GM19043 (cell line): ENCODE results near the gene ACVR1B.

Experiments
- ATAC-seq: cut with Tn5 transposase; IDR thresholded peaks from one replicate; pipeline ENCODE4 v1.9.1; 2021; ENCODE audit warnings: low read depth; ENCODE audit not compliant: unreplicated experiment

ACVR1B gene

DNA sequence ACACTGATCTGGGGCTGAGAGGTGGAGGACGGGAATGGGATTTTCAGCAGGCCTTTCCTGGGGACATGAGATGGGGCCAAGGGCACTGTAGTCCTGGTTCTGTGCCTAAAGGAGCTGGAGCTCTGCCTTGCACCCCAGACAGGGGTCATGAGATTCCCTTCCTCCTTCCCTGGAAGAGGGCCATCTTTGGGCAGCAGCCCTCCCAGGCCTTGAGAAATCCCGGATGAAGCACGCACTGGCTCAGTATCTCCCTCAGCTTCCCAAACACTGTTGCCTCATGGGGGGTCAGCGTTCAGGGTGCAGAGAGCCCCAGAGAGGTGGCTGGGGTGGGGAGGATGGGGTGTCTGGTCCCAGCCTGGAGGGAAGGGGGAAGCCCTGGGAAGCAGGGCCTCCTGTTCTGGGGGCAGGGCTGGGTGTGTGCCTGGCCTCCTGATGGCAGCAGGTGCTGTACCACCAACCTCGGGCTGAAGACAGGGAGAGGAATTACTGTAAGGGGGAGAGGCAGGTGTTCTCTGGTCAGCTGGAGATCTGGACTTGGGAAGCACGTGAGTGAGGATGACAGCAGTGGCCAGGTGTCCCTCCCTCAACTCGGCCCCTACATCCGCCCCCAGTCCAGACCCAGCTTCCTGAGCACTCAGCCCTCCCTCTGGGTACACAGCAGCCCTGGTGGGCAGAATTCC is 91.3 kb downstream of the ACVR1B start:
- no peak for ATAC-seq

GRCh38 chr12:52043386-52044212 is 92.1 kb downstream of the ACVR1B start:
- ATAC-seq = no peak

DNA sequence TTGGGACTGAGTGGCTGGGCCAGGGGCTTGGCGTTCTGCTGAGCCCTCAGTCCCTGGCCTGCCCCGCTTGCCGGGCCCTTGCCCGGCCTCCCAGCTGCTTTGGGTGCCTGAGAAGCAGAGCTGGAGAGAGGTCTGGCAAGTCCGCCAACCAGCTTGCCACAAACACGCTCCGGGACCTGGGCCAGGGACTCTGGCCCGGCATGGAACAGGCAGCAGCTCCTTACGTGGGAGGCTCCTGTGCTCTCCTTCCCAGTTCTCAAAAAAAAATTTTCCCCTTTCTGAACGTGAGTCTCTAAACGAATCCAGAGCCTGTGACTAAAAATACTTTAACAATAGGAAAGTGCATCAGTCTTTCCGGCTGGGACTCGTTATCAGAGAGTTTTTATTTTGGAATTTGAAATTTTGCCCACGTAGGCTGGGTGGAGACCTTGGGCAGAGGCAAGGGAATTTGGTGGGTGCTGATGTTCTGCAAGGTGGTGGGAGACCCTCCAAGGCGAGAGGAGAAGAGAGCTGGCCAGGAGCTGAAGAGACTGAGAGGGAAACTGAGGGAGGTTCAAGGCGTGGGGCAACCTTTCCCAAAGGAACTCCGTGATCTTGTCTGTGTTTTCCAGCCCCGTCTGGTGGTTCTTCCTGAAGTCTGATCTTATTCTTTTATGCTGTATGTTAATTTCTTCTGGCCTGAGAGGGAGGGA is 92.9 kb downstream of the ACVR1B start:
- no peak for ATAC-seq

- ATAC-seq = no peak
These were observed 94.3 kb downstream of the ACVR1B start for GRCh38 chr12:52045794-52046199.
